Measurements from ENCODE around the gene ABCG1. TPM values are rescaled to one million over a fixed set of nuclear protein-coding genes. Genes with fewer than 3 reads are reported as not detected.

Gene ABCG1
- polyA plus RNA-seq, 4 donors = 5.5 to 46.5 (median 21.2) TPM

GRCh38 chr21:42236014-42236413 lies 17.1 kb downstream of the ABCG1 start:
- H3K27me3 ChIP-seq (ENCODE audit: control insufficient read depth in 3 of 3, insufficient read depth in 3 of 3, low read length in 3 of 3) = no peaks in the 10 kb centered on the region
- H3K4me3 ChIP-seq (ENCODE audit: low read depth in 1 of 3, low read length in 3 of 3) = no peak overlapping the region
- no peaks in the 10 kb centered on the region for H3K9me3 ChIP-seq (ENCODE audit: control insufficient read depth in 2 of 2, insufficient read depth in 1 of 2, low read depth in 1 of 2, low read length in 1 of 2)
- H3K4me1 ChIP-seq (ENCODE audit: control insufficient read depth in 3 of 3, insufficient read depth in 2 of 3, low read depth in 1 of 3, low read length in 2 of 3) = peaks cover 12 to 38% (median 14%) of the 10 kb centered on the region in 3 donors
- no peak for DNase-seq
- H3K27ac ChIP-seq (ENCODE audit: low read depth in 1 of 3, low read length in 2 of 3) = no peak overlapping the region
- H3K36me3 ChIP-seq (ENCODE audit: control insufficient read depth in 3 of 3, insufficient read depth in 2 of 3, low read depth in 1 of 3, low read length in 3 of 3) = peaks cover 0 to 5% (median 0%) of the 10 kb centered on the region in 3 donors
- 82 to 89% (median 84%) methylated on average over 10 of the region's 10 CpGs for WGBS, 3 donors
- no peak for FAIRE-seq

GRCh38 chr21:42236693-42237092 lies 17.8 kb downstream of the ABCG1 start:
- 36 to 61% (median 58%) methylated on average over 3 of the region's 3 CpGs for WGBS, 3 donors
- H3K4me1 ChIP-seq (ENCODE audit: control insufficient read depth in 3 of 3, insufficient read depth in 2 of 3, low read depth in 1 of 3, low read length in 2 of 3) = peaks cover 12 to 38% (median 14%) of the 10 kb centered on the region in 3 donors
- H3K27ac ChIP-seq (ENCODE audit: low read depth in 1 of 3, low read length in 2 of 3) = no peak overlapping the region

GRCh38 chr21:42237161-42237560 lies 18.2 kb downstream of the ABCG1 start:
- Histone ChIP-seq H3K4me1 (ENCODE audit: control insufficient read depth in 3 of 3, insufficient read depth in 2 of 3, low read depth in 1 of 3, low read length in 2 of 3) (peaks cover 12 to 38% (median 14%) of the 10 kb centered on the region in 3 donors), H3K36me3 (ENCODE audit: control insufficient read depth in 3 of 3, insufficient read depth in 2 of 3, low read depth in 1 of 3, low read length in 3 of 3) (peaks cover 0 to 3% (median 0%) of the 10 kb centered on the region in 3 donors), H3K27ac (ENCODE audit: low read depth in 1 of 3, low read length in 2 of 3) (no peak overlapping the region), H3K9me3 (ENCODE audit: control insufficient read depth in 2 of 2, insufficient read depth in 1 of 2, low read depth in 1 of 2, low read length in 1 of 2) (no peaks in the 10 kb centered on the region), H3K4me3 (ENCODE audit: low read depth in 1 of 3, low read length in 3 of 3) (no peak overlapping the region), H3K27me3 (ENCODE audit: control insufficient read depth in 3 of 3, insufficient read depth in 3 of 3, low read length in 3 of 3) (no peaks in the 10 kb centered on the region)
- FAIRE-seq = no peak
- DNase-seq = no peak
- WGBS, 3 donors = 90 to 94% (median 92%) methylated on average over 5 of the region's 5 CpGs

More at GRCh38 chr21:42236693-42237092, 17.8 kb downstream of the ABCG1 start:
- FAIRE-seq (no peak), DNase-seq (no peak)
- Histone ChIP-seq H3K36me3 (ENCODE audit: control insufficient read depth in 3 of 3, insufficient read depth in 2 of 3, low read depth in 1 of 3, low read length in 3 of 3) (peaks cover 0 to 5% (median 0%) of the 10 kb centered on the region in 3 donors), H3K27me3 (ENCODE audit: control insufficient read depth in 3 of 3, insufficient read depth in 3 of 3, low read length in 3 of 3) (no peaks in the 10 kb centered on the region), H3K4me3 (ENCODE audit: low read depth in 1 of 3, low read length in 3 of 3) (no peak overlapping the region), H3K9me3 (ENCODE audit: control insufficient read depth in 2 of 2, insufficient read depth in 1 of 2, low read depth in 1 of 2, low read length in 1 of 2) (no peaks in the 10 kb centered on the region)

GRCh38 chr21:42237577-42237976 lies 18.6 kb downstream of the ABCG1 start:
- H3K9me3 ChIP-seq (ENCODE audit: control insufficient read depth in 2 of 2, insufficient read depth in 1 of 2, low read depth in 1 of 2, low read length in 1 of 2) = no peaks in the 10 kb centered on the region
- FAIRE-seq = no peak
- WGBS, 3 donors = 73 to 84% (median 82%) methylated on average over 3 of the region's 3 CpGs
- no peak overlapping the region for H3K4me3 ChIP-seq (ENCODE audit: low read depth in 1 of 3, low read length in 3 of 3)
- no peak overlapping the region for H3K27ac ChIP-seq (ENCODE audit: low read depth in 1 of 3, low read length in 2 of 3)
- DNase-seq = no peak
- peaks cover 12 to 35% (median 14%) of the 10 kb centered on the region in 3 donors for H3K4me1 ChIP-seq (ENCODE audit: control insufficient read depth in 3 of 3, insufficient read depth in 2 of 3, low read depth in 1 of 3, low read length in 2 of 3)
- H3K36me3 ChIP-seq (ENCODE audit: control insufficient read depth in 3 of 3, insufficient read depth in 2 of 3, low read depth in 1 of 3, low read length in 3 of 3) = no peaks in the 10 kb centered on the region
- H3K27me3 ChIP-seq (ENCODE audit: control insufficient read depth in 3 of 3, insufficient read depth in 3 of 3, low read length in 3 of 3) = no peaks in the 10 kb centered on the region

GRCh38 chr21:42238185-42238934 lies 19.4 kb downstream of the ABCG1 start:
- Histone ChIP-seq H3K27me3 (ENCODE audit: control insufficient read depth in 3 of 3, insufficient read depth in 3 of 3, low read length in 3 of 3) (no peaks in the 10 kb centered on the region), H3K4me3 (ENCODE audit: low read depth in 1 of 3, low read length in 3 of 3) (no peak overlapping the region), H3K27ac (ENCODE audit: low read depth in 1 of 3, low read length in 2 of 3) (no peak overlapping the region), H3K4me1 (ENCODE audit: control insufficient read depth in 3 of 3, insufficient read depth in 2 of 3, low read depth in 1 of 3, low read length in 2 of 3) (peaks cover 9 to 28% (median 9%) of the 10 kb centered on the region in 3 donors), H3K9me3 (ENCODE audit: control insufficient read depth in 2 of 2, insufficient read depth in 1 of 2, low read depth in 1 of 2, low read length in 1 of 2) (no peaks in the 10 kb centered on the region), H3K36me3 (ENCODE audit: control insufficient read depth in 3 of 3, insufficient read depth in 2 of 3, low read depth in 1 of 3, low read length in 3 of 3) (no peaks in the 10 kb centered on the region)
- DNase-seq (peak in 1 of 2 donors; percentile 25), FAIRE-seq (no peak)
- 67 to 76% (median 71%) methylated on average over 12 of the region's 12 CpGs for WGBS, 3 donors

- WGBS, 3 donors = 92 to 96% (median 93%) methylated on average over 8 of the region's 8 CpGs
- no peak for FAIRE-seq
- DNase-seq = no peak
These were observed 20.6 kb downstream of the ABCG1 start for GRCh38 chr21:42239556-42239955.

GRCh38 chr21:42239973-42240372 lies 21.0 kb downstream of the ABCG1 start:
- Histone ChIP-seq H3K27ac (ENCODE audit: low read depth in 1 of 3, low read length in 2 of 3) (no peak overlapping the region), H3K27me3 (ENCODE audit: control insufficient read depth in 3 of 3, insufficient read depth in 3 of 3, low read length in 3 of 3) (no peaks in the 10 kb centered on the region), H3K4me1 (ENCODE audit: control insufficient read depth in 3 of 3, insufficient read depth in 2 of 3, low read depth in 1 of 3, low read length in 2 of 3) (peaks cover 2 to 15% (median 4%) of the 10 kb centered on the region in 3 donors), H3K9me3 (ENCODE audit: control insufficient read depth in 2 of 2, insufficient read depth in 1 of 2, low read depth in 1 of 2, low read length in 1 of 2) (no peaks in the 10 kb centered on the region), H3K36me3 (ENCODE audit: control insufficient read depth in 3 of 3, insufficient read depth in 2 of 3, low read depth in 1 of 3, low read length in 3 of 3) (peaks cover 0 to 3% (median 0%) of the 10 kb centered on the region in 3 donors), H3K4me3 (ENCODE audit: low read depth in 1 of 3, low read length in 3 of 3) (no peak overlapping the region)
- FAIRE-seq = no peak
- DNase-seq = no peak
- WGBS, 3 donors = 83 to 90% (median 85%) methylated on average over 8 of the region's 8 CpGs

More at GRCh38 chr21:42239556-42239955, 20.6 kb downstream of the ABCG1 start:
- no peaks in the 10 kb centered on the region for H3K36me3 ChIP-seq (ENCODE audit: control insufficient read depth in 3 of 3, insufficient read depth in 2 of 3, low read depth in 1 of 3, low read length in 3 of 3)
- H3K27me3 ChIP-seq (ENCODE audit: control insufficient read depth in 3 of 3, insufficient read depth in 3 of 3, low read length in 3 of 3) = no peaks in the 10 kb centered on the region
- H3K27ac ChIP-seq (ENCODE audit: low read depth in 1 of 3, low read length in 2 of 3) = no peak overlapping the region
- H3K4me3 ChIP-seq (ENCODE audit: low read depth in 1 of 3, low read length in 3 of 3) = no peak overlapping the region
- no peaks in the 10 kb centered on the region for H3K9me3 ChIP-seq (ENCODE audit: control insufficient read depth in 2 of 2, insufficient read depth in 1 of 2, low read depth in 1 of 2, low read length in 1 of 2)
- H3K4me1 ChIP-seq (ENCODE audit: control insufficient read depth in 3 of 3, insufficient read depth in 2 of 3, low read depth in 1 of 3, low read length in 2 of 3) = peaks cover 2 to 17% (median 4%) of the 10 kb centered on the region in 3 donors

GRCh38 chr21:42242611-42243010 lies 23.7 kb downstream of the ABCG1 start:
- H3K4me3 ChIP-seq (ENCODE audit: low read depth in 1 of 3, low read length in 3 of 3) = no peak overlapping the region
- WGBS, 3 donors = 81 to 85% (median 83%) methylated on average over 9 of the region's 9 CpGs

More at GRCh38 chr21:42242611-42243010, 23.7 kb downstream of the ABCG1 start:
- Histone ChIP-seq H3K9me3 (ENCODE audit: control insufficient read depth in 2 of 2, insufficient read depth in 1 of 2, low read depth in 1 of 2, low read length in 1 of 2) (no peaks in the 10 kb centered on the region), H3K27me3 (ENCODE audit: control insufficient read depth in 3 of 3, insufficient read depth in 3 of 3, low read length in 3 of 3) (peaks cover 0 to 3% (median 0%) of the 10 kb centered on the region in 3 donors), H3K27ac (ENCODE audit: low read depth in 1 of 3, low read length in 2 of 3) (no peak overlapping the region), H3K4me1 (ENCODE audit: control insufficient read depth in 3 of 3, insufficient read depth in 2 of 3, low read depth in 1 of 3, low read length in 2 of 3) (peaks cover 0 to 2% (median 0%) of the 10 kb centered on the region in 3 donors), H3K36me3 (ENCODE audit: control insufficient read depth in 3 of 3, insufficient read depth in 2 of 3, low read depth in 1 of 3, low read length in 3 of 3) (peaks cover 0 to 3% (median 0%) of the 10 kb centered on the region in 3 donors)
- FAIRE-seq = no peak
- no peak for DNase-seq
